Hepatocyte (in vitro differentiated cells): Measurements from ENCODE around the gene IGFBP1.

ENCODE experiments used
- CTCF ChIP-seq: fragments of 200-600 bp; sonication (generic); IDR thresholded peaks from 2 replicates; pipeline ENCODE4 v1.5.1; 2016; ENCODE audit warnings: antibody characterized with exemption, mild to moderate bottlenecking; ENCODE audit not compliant: poor library complexity
- EZH2 ChIP-seq: fragments of 200-600 bp; sonication (generic); IDR thresholded peaks from 2 replicates; pipeline ENCODE4 v1.6.1; 2016; ENCODE audit warnings: antibody characterized with exemption, mild to moderate bottlenecking, borderline replicate concordance
- EZH2phosphoT487 ChIP-seq: fragments of 200-600 bp; sonication (generic); IDR thresholded peaks from one replicate; pipeline ENCODE4 v1.6.1; 2018; ENCODE audit warnings: antibody characterized with exemption, mild to moderate bottlenecking, low read depth, moderate library complexity; ENCODE audit not compliant: unreplicated experiment, severe bottlenecking

- no peak for TF ChIP-seq EZH2phosphoT487
- TF ChIP-seq CTCF, result no peak
- TF ChIP-seq EZH2, result no peak
Measured at GRCh38 chr7:45884136-45884535, 4.2 kb upstream of the IGFBP1 start.
